Neural progenitor cell (in vitro differentiated cells): Measurements from ENCODE around the gene OS9. TPM values are rescaled to one million over a fixed set of nuclear protein-coding genes. Genes with fewer than 3 reads are reported as not detected.
"Not testable (repeated sequence)": the region's sequence is repeated elsewhere in the genome, so short reads cannot be mapped to it uniquely, and the experiment has no call there.

Experiments
- DNase-seq: peaks from one replicate; pipeline ENCODE4 v3.0.0-alpha.2; 2016; ENCODE audit warnings: low spot score
- H2AFZ ChIP-seq: fragments of 200-600 bp; sonication (generic); replicated peaks from 2 replicates; pipeline ENCODE4 v1.6.1; 2016; ENCODE audit warnings: antibody characterized with exemption
- H3F3A ChIP-seq: fragments of 200-600 bp; sonication (generic); 2 replicates; pipeline ENCODE4 v1.6.1; 2016; ENCODE audit warnings: antibody characterized with exemption, low read depth
- H3K27ac ChIP-seq: fragments of 200-600 bp; sonication (generic); 2 replicates; pipeline ENCODE4 v1.5.1; 2016; ENCODE audit warnings: mild to moderate bottlenecking
- H3K27me3 ChIP-seq: fragments of 200-600 bp; sonication (generic); 2 replicates; pipeline ENCODE4 v1.6.1; 2016; ENCODE audit warnings: mild to moderate bottlenecking, moderate library complexity
- H3K36me3 ChIP-seq: fragments of 200-600 bp; sonication (generic); 2 replicates; pipeline ENCODE4 v1.5.1; 2016
- H3K4me1 ChIP-seq: fragments of 200-600 bp; sonication (generic); 2 replicates; pipeline ENCODE4 v1.6.1; 2016; ENCODE audit warnings: mixed run types
- H3K4me2 ChIP-seq: fragments of 200-600 bp; sonication (generic); 2 replicates; pipeline ENCODE4 v1.6.1; 2016
- H3K4me3 ChIP-seq: fragments of 200-600 bp; sonication (generic); 2 replicates; pipeline ENCODE4 v1.5.1; 2016
- H3K79me2 ChIP-seq: fragments of 200-600 bp; sonication (generic); 2 replicates; pipeline ENCODE4 v1.6.1; 2016; ENCODE audit warnings: low read depth
- H3K9ac ChIP-seq: fragments of 200-600 bp; sonication (generic); 2 replicates; pipeline ENCODE4 v1.6.1; 2016
- H3K9me3 ChIP-seq: fragments of 200-600 bp; sonication (generic); 2 replicates; pipeline ENCODE4 v1.5.1; 2016; ENCODE audit warnings: low read depth
- H4K20me1 ChIP-seq: fragments of 200-600 bp; sonication (generic); 2 replicates; pipeline ENCODE4 v1.6.1; 2016; ENCODE audit warnings: low read depth
- H3K27ac Mint-ChIP-seq: 3 replicates; pipeline ENCODE4 v1.8.0; 2021; ENCODE audit warnings: mixed read lengths
- H3K27me3 Mint-ChIP-seq: 2 replicates; pipeline ENCODE4 v1.8.0; 2022; ENCODE audit warnings: low read depth, mild to moderate bottlenecking, inconsistent platforms, moderate library complexity, mixed read lengths; ENCODE audit not compliant: insufficient read depth
- H3K36me3 Mint-ChIP-seq: 3 replicates; pipeline ENCODE4 v1.8.0; 2021; ENCODE audit warnings: mixed read lengths
- H3K4me1 Mint-ChIP-seq: 3 replicates; pipeline ENCODE4 v1.8.0; 2021; ENCODE audit warnings: mixed read lengths
- H3K4me3 Mint-ChIP-seq: 3 replicates; pipeline ENCODE4 v1.8.0; 2021; ENCODE audit warnings: mild to moderate bottlenecking, moderate library complexity, mixed read lengths
- H3K9me3 Mint-ChIP-seq: 3 replicates; pipeline ENCODE4 v1.8.0; 2020; ENCODE audit warnings: mixed read lengths
- CTCF ChIP-seq: fragments of 200-600 bp; sonication (generic); IDR thresholded peaks from 2 replicates; pipeline ENCODE4 v1.5.1; 2017; ENCODE audit warnings: antibody characterized with exemption, mild to moderate bottlenecking
- EZH2 ChIP-seq: fragments of 200-600 bp; sonication (generic); IDR thresholded peaks from 2 replicates; pipeline ENCODE4 v1.6.1; 2017; ENCODE audit warnings: antibody characterized with exemption, mild to moderate bottlenecking, moderate library complexity
- EZH2phosphoT487 ChIP-seq: fragments of 200-600 bp; sonication (generic); IDR thresholded peaks from 2 replicates; pipeline ENCODE4 v1.6.1; 2017; ENCODE audit warnings: antibody characterized with exemption
- total RNA-seq: library from RNA; depleted of rRNA; stranded (reverse); fragments of >200 nt; gene quantifications from 2 replicates; pipeline ENCODE4 v1.2.3, GENCODE V29; 2015; ENCODE audit warnings: low replicate concordance

OS9 gene
- total RNA-seq, 1 donor from 2014 or later: 113 TPM

DNA sequence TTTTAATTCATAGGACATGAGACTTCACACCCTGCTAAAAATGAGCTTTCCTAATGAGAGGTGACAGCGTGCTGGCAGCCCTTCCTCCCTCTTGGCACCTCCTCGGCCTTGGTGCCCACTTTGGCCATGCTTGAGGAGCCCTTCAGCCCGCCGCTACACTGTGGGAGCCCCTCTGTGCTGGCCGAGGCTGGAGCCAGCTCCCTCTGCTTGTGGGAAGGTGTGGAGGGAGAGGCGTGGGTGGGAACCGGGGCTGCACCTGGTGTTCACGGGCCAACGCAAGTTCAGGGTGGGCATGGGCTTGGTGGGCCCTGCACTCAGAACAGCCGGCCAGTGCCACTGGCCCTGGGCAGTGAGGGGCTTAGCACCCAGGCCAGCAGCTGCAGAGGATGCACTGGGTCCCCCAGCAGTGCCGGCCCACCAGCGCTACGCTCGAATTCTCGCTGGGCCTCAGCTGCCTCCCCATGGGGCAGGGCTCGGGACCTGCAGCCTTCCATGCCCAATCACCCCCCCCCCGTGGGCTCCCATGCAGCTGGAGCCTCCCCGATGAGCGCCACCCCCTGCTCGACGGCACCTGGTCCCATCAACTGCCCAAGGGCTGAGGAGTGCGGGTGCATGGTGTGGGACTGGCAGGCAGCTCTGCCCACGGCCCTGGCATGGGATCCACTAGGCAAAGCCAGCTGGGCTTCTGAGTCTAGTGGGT, 38.2 kb upstream of the OS9 start:
- Histone ChIP-seq H3K27me3 (no peaks in the 10 kb centered on the region), H3F3A (no peaks in the 10 kb centered on the region), H2AFZ (no peak overlapping the region), H4K20me1 (no peaks in the 10 kb centered on the region), H3K9me3 (peaks cover under 1% of the 10 kb centered on the region), H3K36me3 (no peaks in the 10 kb centered on the region), H3K79me2 (no peaks in the 10 kb centered on the region), H3K27ac (no peak overlapping the region), H3K4me3 (no peak overlapping the region), H3K4me1 (no peaks in the 10 kb centered on the region), H3K9ac (no peak overlapping the region), H3K4me2 (no peak overlapping the region)
- Mint-ChIP-seq H3K27ac (no peak overlapping the region), H3K9me3 (peaks cover 25% of the 10 kb centered on the region), H3K36me3 (no peaks in the 10 kb centered on the region), H3K4me1 (no peaks in the 10 kb centered on the region), H3K4me3 (no peak overlapping the region), H3K27me3 (peaks cover 12% of the 10 kb centered on the region)
- TF ChIP-seq EZH2phosphoT487 (no peak), CTCF (no peak), EZH2 (no peak)
- no peak for DNase-seq

- not testable (repeated sequence) for H3K27ac Mint-ChIP-seq, H3K27ac ChIP-seq, H3K9ac ChIP-seq, H3K4me1 ChIP-seq, H3K4me2 ChIP-seq, H3K36me3 Mint-ChIP-seq, H3K9me3 ChIP-seq, H3K4me3 ChIP-seq, H3K79me2 ChIP-seq, H3K36me3 ChIP-seq, H3K27me3 ChIP-seq, DNase-seq, H4K20me1 ChIP-seq, H2AFZ ChIP-seq, H3K4me1 Mint-ChIP-seq, H3K4me3 Mint-ChIP-seq, H3F3A ChIP-seq
- Mint-ChIP-seq H3K9me3 (peaks cover 31% of the 10 kb centered on the region), H3K27me3 (peaks cover 12% of the 10 kb centered on the region)
Measured at GRCh38 chr12:57656408-57656807, 37.5 kb upstream of the OS9 start.

DNA sequence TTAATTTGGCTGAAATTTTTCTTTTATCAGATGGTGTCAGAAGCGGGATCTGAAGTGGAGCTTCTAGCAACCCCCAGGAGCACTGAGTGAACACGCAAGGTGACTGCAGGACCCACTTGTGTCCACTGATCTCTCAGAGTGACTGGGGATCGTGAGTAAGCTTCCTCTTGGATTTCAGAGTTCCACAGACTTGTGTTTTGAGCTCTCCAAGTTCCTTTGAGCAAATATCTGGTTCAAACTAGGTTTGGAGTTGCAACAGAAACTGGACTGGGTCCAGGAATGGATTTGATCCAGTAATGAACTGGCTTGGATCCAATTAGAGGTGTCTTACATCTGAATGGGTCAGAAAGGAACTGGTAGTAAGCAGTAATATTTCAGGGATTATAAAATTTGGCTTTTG, 36.2 kb upstream of the OS9 start:
- Histone ChIP-seq H3K27me3 (no peaks in the 10 kb centered on the region), H3K4me3 (no peak overlapping the region), H3K4me1 (no peaks in the 10 kb centered on the region), H3K36me3 (no peaks in the 10 kb centered on the region), H3F3A (no peaks in the 10 kb centered on the region), H4K20me1 (no peaks in the 10 kb centered on the region), H3K27ac (no peak overlapping the region), H2AFZ (no peak overlapping the region), H3K9ac (no peak overlapping the region), H3K9me3 (peaks cover 8% of the 10 kb centered on the region), H3K79me2 (no peaks in the 10 kb centered on the region), H3K4me2 (no peak overlapping the region)
- TF ChIP-seq EZH2phosphoT487 (no peak), CTCF (no peak), EZH2 (no peak)
- H3K9me3 Mint-ChIP-seq: peaks cover 31% of the 10 kb centered on the region
- H3K36me3 Mint-ChIP-seq: no peaks in the 10 kb centered on the region
- DNase-seq: no peak
- H3K27me3 Mint-ChIP-seq: peaks cover 12% of the 10 kb centered on the region
- H3K4me1 Mint-ChIP-seq: no peaks in the 10 kb centered on the region
- no peak overlapping the region for H3K27ac Mint-ChIP-seq
- H3K4me3 Mint-ChIP-seq: no peak overlapping the region

DNA sequence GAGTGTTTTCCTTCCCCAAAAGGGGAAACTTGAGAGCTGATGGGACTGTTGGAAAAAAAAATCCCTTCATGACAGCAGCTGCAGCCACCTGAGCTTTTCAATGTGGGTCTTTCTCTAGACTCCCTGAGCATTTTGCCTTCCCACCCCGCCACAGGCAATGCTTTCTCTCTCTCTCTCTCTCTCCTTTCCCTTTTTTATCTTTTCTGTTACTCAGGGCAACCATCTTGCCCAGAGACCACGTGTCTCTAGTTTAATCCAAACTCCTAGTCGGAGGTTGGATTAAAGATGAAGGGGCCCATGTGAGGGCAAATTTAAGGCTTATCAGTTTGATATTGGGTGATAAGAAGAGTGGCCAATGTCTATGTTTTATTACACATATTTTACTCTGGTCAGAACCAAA, 35.0 kb upstream of the OS9 start:
- Histone ChIP-seq H3K27ac (no peak overlapping the region), H3F3A (no peaks in the 10 kb centered on the region), H4K20me1 (no peaks in the 10 kb centered on the region), H3K36me3 (no peaks in the 10 kb centered on the region), H3K9me3 (peaks cover 8% of the 10 kb centered on the region), H3K4me2 (no peak overlapping the region), H3K4me1 (no peaks in the 10 kb centered on the region), H3K4me3 (no peak overlapping the region), H3K27me3 (no peaks in the 10 kb centered on the region), H3K79me2 (no peaks in the 10 kb centered on the region), H2AFZ (no peak overlapping the region), H3K9ac (no peak overlapping the region)
- TF ChIP-seq CTCF: no peak
- TF ChIP-seq EZH2: no peak
- no peak for TF ChIP-seq EZH2phosphoT487
- DNase-seq: no peak
- no peaks in the 10 kb centered on the region for H3K36me3 Mint-ChIP-seq
- peaks cover 12% of the 10 kb centered on the region for H3K27me3 Mint-ChIP-seq
- H3K4me3 Mint-ChIP-seq: no peak overlapping the region
- H3K9me3 Mint-ChIP-seq: peaks cover 36% of the 10 kb centered on the region
- H3K4me1 Mint-ChIP-seq: no peaks in the 10 kb centered on the region
- no peak overlapping the region for H3K27ac Mint-ChIP-seq
